ENCODE results near the gene PGLYRP3. TPM values are rescaled to one million over a fixed set of nuclear protein-coding genes. Genes with fewer than 3 reads are reported as not detected.

Gene PGLYRP3
- polyA plus RNA-seq, 3 donors = not detected

GRCh38 chr1:153302308-153302707, 10.4 kb downstream of the PGLYRP3 start:
- H2AFZ ChIP-seq (ENCODE audit: insufficient read depth, low read depth, low read length, poor library complexity, severe bottlenecking) = no peak overlapping the region
- H3K79me2 ChIP-seq (ENCODE audit: insufficient read depth, low read length) = no peaks in the 10 kb centered on the region
- DNase-seq = no peak
- no peak overlapping the region for H3K9ac ChIP-seq (ENCODE audit: insufficient read depth, low read length, poor library complexity, severe bottlenecking)
- WGBS (ENCODE audit: insufficient coverage) = 100% methylated on average over 3 of the region's 5 CpGs
- no peak overlapping the region for H3K27ac ChIP-seq (ENCODE audit: low read depth in 1 of 2, low read length in 2 of 2)
- H3K4me3 Mint-ChIP-seq = no peak overlapping the region
- H3K9me3 ChIP-seq (replicated peaks in 1 of 2; ENCODE audit: control insufficient read depth in 1 of 2, insufficient read depth in 1 of 2, low read length in 2 of 2) = no peaks in the 10 kb centered on the region
- H3K36me3 Mint-ChIP-seq = no peaks in the 10 kb centered on the region
- H3K4me3 ChIP-seq (replicated peaks in 1 of 3; ENCODE audit: low read depth in 2 of 3, low read length in 3 of 3) = no peak overlapping the region
- no peaks in the 10 kb centered on the region for H3K36me3 ChIP-seq (replicated peaks in 1 of 2; ENCODE audit: control insufficient read depth in 1 of 2, insufficient read depth in 2 of 2, low read length in 2 of 2)
- H3K27ac Mint-ChIP-seq = no peak overlapping the region
- no peak for TF ChIP-seq CTCF (IDR thresholded peaks at IDR 0.05)
- intact Hi-C loops (cut with micrococcal nuclease) = no loop called here
- H3K27me3 ChIP-seq (ENCODE audit: control insufficient read depth in 2 of 2, insufficient read depth in 2 of 2, low read length in 2 of 2) = no peaks in the 10 kb centered on the region
- no peaks in the 10 kb centered on the region for H4K20me1 ChIP-seq (ENCODE audit: insufficient read depth, low read length)
- peaks cover 12% of the 10 kb centered on the region for H3K4me1 Mint-ChIP-seq
- H3K4me2 ChIP-seq (replicated peaks; ENCODE audit: extremely low read depth, low read length, poor library complexity, severe bottlenecking) = no peak overlapping the region
- H3K27me3 Mint-ChIP-seq (ENCODE audit: low read depth in 3 of 3) = peaks cover 1 to 5% (median 4%) of the 10 kb centered on the region in 3 donors
- H3K9me3 Mint-ChIP-seq = no peaks in the 10 kb centered on the region
- peaks cover 7 to 11% of the 10 kb centered on the region in 2 donors for H3K4me1 ChIP-seq (ENCODE audit: control insufficient read depth in 1 of 2, insufficient read depth in 2 of 2, low read length in 2 of 2)

- no peak overlapping the region for H3K4me2 ChIP-seq (replicated peaks; ENCODE audit: extremely low read depth, low read length, poor library complexity, severe bottlenecking)
- no peak for DNase-seq
- 50% methylated on average over 4 of the region's 9 CpGs for WGBS (ENCODE audit: insufficient coverage)
Observed at GRCh38 chr1:153293851-153294250, 18.9 kb downstream of the PGLYRP3 start.

More at GRCh38 chr1:153293851-153294250, 18.9 kb downstream of the PGLYRP3 start:
- Mint-ChIP-seq H3K27ac (no peak overlapping the region), H3K4me1 (peaks cover 16% of the 10 kb centered on the region), H3K4me3 (peak overlapping the region in 1 of 2 donors; percentile 40), H3K27me3 (ENCODE audit: low read depth in 3 of 3) (peaks cover 10 to 12% (median 10%) of the 10 kb centered on the region in 3 donors), H3K36me3 (no peaks in the 10 kb centered on the region), H3K9me3 (no peaks in the 10 kb centered on the region)
- Histone ChIP-seq H4K20me1 (ENCODE audit: insufficient read depth, low read length) (no peaks in the 10 kb centered on the region), H3K79me2 (ENCODE audit: insufficient read depth, low read length) (no peaks in the 10 kb centered on the region), H3K9ac (ENCODE audit: insufficient read depth, low read length, poor library complexity, severe bottlenecking) (no peak overlapping the region), H3K4me3 (replicated peaks in 1 of 3; ENCODE audit: low read depth in 2 of 3, low read length in 3 of 3) (no peak overlapping the region), H3K27ac (ENCODE audit: low read depth in 1 of 2, low read length in 2 of 2) (no peak overlapping the region), H3K27me3 (ENCODE audit: control insufficient read depth in 2 of 2, insufficient read depth in 2 of 2, low read length in 2 of 2) (no peaks in the 10 kb centered on the region), H2AFZ (ENCODE audit: insufficient read depth, low read depth, low read length, poor library complexity, severe bottlenecking) (no peak overlapping the region), H3K4me1 (ENCODE audit: control insufficient read depth in 1 of 2, insufficient read depth in 2 of 2, low read length in 2 of 2) (peaks cover 0 to 5% of the 10 kb centered on the region in 2 donors), H3K9me3 (replicated peaks in 1 of 2; ENCODE audit: control insufficient read depth in 1 of 2, insufficient read depth in 1 of 2, low read length in 2 of 2) (no peaks in the 10 kb centered on the region), H3K36me3 (replicated peaks in 1 of 2; ENCODE audit: control insufficient read depth in 1 of 2, insufficient read depth in 2 of 2, low read length in 2 of 2) (no peaks in the 10 kb centered on the region)
- no peak for TF ChIP-seq CTCF (IDR thresholded peaks at IDR 0.05)
- intact Hi-C loops (cut with micrococcal nuclease) = no loop called here

Measured in CD14-positive monocyte (primary cell).